ENCODE data around the gene MN1. TPM values are rescaled to one million over a fixed set of nuclear protein-coding genes. Genes with fewer than 3 reads are reported as not detected.

MN1 gene
- total RNA-seq, 2 experiments from 2014 or later, result 0.07 TPM; not detected in 1

DNA sequence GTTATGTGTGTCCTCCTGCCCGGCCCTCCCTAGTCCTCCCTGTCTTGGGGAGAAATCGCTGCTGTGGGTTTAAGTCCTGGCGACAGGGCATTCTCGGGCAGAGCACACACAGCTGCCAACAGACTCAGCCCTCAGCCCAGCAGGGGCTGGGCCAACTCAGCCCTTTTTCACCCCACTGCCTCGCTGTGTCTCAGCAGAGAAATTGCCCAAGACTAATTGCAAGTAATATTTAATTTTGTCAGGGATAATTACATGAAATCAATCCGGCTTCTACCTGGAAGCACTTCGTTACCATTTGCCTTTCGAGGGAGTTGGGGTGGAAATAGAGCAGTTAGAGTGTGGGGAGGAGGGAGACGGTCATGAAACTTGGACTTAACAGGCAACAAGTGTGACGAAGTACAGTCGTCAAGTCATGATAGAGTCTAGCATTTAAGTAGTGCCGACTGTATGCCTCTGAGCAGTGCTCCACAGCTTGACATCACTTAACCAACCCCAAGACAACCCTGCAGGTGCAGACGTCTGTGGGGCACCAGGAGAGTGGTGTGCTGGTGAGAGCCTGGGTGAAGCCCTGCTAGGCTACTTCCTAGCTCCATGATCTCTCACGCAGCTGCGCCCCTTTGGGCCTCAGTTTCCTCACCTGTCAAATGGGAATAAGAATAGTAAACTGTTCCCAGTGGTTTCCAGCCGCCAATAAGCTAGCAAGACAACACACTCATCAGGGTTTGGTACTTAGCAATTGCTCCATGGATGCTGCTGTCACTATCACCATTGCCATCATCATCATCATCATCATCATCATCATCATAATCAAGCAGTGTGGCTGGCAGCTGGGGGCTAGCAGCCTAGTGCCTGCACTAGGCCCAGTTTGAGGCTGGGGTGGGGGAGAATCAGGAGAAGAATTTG, 29.2 kb downstream of the MN1 start:
- intact Hi-C loops (cut with micrococcal nuclease), result no loop called here
- no peak overlapping the region for H3K27ac Mint-ChIP-seq
- POLR2A ChIA-PET, result no interaction called here
- no peak for DNase-seq
- H3K4me1 Mint-ChIP-seq (ENCODE audit: low read depth), result no peaks in the 10 kb centered on the region
- peaks cover 4% of the 10 kb centered on the region for H3K27me3 Mint-ChIP-seq
- no peak overlapping the region for H3K4me3 Mint-ChIP-seq
- H3K9me3 Mint-ChIP-seq, result no peaks in the 10 kb centered on the region
- no peaks in the 10 kb centered on the region for H3K36me3 Mint-ChIP-seq
- CTCF ChIA-PET, result no interaction called here

DNA sequence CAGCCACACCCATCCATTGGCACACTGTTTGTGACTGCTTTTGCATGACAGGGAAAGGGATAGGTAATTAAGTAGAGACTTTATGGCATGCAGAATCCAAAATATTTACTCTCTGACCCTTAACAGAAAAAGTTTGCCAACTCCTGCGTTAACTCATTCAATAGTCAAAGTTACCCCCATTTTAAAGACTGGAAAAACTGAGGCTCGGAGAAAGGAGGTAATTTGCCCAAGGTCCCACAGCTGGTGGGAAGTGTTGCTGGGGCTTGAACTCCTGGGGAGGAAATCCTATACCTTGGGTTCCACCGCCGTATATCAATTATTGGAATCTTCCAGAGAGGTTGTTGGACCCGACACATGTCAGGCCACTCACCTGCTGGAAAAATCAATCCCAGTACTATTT, 29.9 kb downstream of the MN1 start:
- peaks cover 4% of the 10 kb centered on the region for H3K27me3 Mint-ChIP-seq
- no peak overlapping the region for H3K27ac Mint-ChIP-seq
- no peak overlapping the region for H3K4me3 Mint-ChIP-seq
- ChIA-PET CTCF (no interaction called here), POLR2A (no interaction called here)
- intact Hi-C loops (cut with micrococcal nuclease), result no loop called here
- H3K9me3 Mint-ChIP-seq, result no peaks in the 10 kb centered on the region
- no peaks in the 10 kb centered on the region for H3K36me3 Mint-ChIP-seq
- H3K4me1 Mint-ChIP-seq (ENCODE audit: low read depth), result no peaks in the 10 kb centered on the region
- DNase-seq, result no peak

DNA sequence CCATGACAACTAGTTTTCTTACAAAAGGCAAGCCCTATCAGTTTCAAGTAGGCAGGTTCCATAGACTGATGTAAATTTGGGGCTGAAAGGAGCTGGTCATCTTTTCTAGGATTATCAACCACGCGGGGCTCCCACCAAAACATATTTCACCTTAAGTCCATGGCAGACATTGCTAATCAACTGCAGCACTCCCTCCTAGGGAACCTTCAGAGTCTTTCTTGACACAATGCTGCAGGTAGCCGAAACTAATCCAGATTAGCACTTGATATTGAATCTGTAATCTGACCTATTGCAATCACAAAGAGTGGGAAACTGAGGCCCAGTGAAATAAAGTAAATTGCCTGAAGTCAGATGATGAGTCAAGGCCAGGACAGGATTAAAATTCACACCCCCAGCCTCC, 32.5 kb downstream of the MN1 start:
- Mint-ChIP-seq H3K4me1 (ENCODE audit: low read depth) (no peaks in the 10 kb centered on the region), H3K9me3 (no peaks in the 10 kb centered on the region), H3K27ac (no peak overlapping the region), H3K4me3 (no peak overlapping the region), H3K36me3 (no peaks in the 10 kb centered on the region), H3K27me3 (no peaks in the 10 kb centered on the region)
- ChIA-PET CTCF (interaction anchor here (0.6 kb wide), 1 partner anchor 11 kb away, joined by 3 read pairs; no protein-coding TSS in a partner anchor), POLR2A (no interaction called here)
- no peak for DNase-seq
- intact Hi-C loops (cut with micrococcal nuclease), result no loop called here

DNA sequence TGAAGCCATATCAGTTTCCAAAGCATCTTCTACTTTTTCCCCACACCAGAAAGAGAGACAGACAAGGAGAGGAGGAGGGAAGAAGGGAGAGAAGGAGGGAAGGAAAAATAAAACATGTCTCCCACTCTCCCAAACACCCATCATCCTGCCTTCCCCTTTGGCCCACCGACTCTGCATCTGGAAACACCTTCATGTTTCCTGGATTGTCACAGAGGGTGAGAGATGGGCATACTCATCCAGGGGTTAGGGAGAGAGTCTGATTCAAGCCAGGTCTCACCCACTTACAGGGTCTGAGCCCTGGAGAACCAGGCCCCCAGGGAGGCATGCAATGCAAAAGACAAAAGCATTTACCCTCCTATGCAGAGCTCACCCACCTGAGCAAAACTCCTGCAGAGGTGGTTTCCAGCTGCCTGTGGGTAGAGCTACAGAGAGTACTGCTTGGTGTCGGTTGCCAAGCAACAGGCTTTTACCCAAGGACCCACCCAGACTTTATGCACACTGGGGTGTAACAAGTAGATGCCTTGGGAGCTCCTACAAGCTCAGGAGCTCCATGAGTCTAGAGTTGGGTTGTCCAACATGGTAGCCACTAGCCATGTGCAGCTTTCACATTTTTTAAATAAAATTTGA, 33.4 kb downstream of the MN1 start:
- H3K27me3 Mint-ChIP-seq, result no peaks in the 10 kb centered on the region
- no peak for DNase-seq
- no peak overlapping the region for H3K4me3 Mint-ChIP-seq
- H3K36me3 Mint-ChIP-seq, result no peaks in the 10 kb centered on the region
- no peak overlapping the region for H3K27ac Mint-ChIP-seq
- ChIA-PET POLR2A (no interaction called here), CTCF (interaction anchor here (0.6 kb wide), 1 partner anchor 1034 kb away, joined by 3 read pairs; no protein-coding TSS in a partner anchor)
- H3K4me1 Mint-ChIP-seq (ENCODE audit: low read depth), result no peaks in the 10 kb centered on the region
- intact Hi-C loops (cut with micrococcal nuclease), result no loop called here
- H3K9me3 Mint-ChIP-seq, result no peaks in the 10 kb centered on the region

DNA sequence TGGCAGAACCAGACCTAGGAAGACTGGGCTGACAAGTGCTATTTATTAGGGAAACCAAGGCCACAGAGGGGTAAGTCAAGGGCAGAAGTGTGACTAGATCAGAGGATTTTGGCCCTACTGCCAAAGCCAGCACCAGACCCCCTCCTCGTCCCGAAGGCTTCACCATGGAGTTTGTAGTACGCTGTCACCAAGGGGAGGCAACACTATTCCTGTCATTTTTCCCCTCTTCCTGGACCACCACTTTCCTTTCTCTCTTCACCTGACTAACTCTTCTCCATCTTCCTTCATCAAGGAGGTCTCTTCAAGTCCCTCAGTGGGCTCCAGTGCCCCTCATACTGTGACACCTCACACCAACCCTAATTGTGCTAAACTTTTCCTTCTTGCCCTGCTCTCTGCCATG, 34.9 kb downstream of the MN1 start:
- Mint-ChIP-seq H3K36me3 (no peaks in the 10 kb centered on the region), H3K4me3 (no peak overlapping the region), H3K9me3 (no peaks in the 10 kb centered on the region), H3K27ac (no peak overlapping the region), H3K27me3 (no peaks in the 10 kb centered on the region), H3K4me1 (ENCODE audit: low read depth) (no peaks in the 10 kb centered on the region)
- DNase-seq, result no peak
- ChIA-PET CTCF (no interaction called here), POLR2A (no interaction called here)
- intact Hi-C loops (cut with micrococcal nuclease), result no loop called here

DNA sequence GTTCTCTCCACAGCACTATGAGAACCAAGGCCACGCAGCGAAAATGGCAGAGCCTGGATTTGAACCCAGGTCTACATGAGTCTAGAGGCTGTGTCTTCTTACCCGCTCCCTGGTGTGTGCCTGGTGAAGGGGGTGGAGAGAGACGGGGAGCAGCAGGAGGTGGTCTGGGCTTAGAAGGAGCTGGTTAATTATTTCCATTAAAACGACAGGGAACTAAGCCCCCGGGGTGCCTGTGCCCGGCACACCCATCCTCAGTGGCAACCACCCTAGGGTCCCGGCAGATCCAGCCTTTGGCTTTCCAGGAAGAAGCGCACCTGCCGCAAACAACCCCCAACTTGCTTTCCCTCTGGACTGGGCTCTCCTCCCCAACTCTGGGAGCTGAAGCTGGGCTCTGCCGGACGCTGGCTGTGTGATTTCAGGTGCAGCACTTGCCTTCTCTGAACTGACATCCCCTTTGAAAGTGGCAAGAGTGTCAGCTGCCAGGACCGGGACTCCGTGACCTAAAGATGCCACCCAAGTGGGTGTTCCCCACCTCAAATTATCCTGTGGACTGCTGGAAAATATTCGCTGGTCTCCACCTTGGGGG, 35.8 kb downstream of the MN1 start:
- intact Hi-C loops (cut with micrococcal nuclease), result no loop called here
- Mint-ChIP-seq H3K9me3 (no peaks in the 10 kb centered on the region), H3K4me3 (no peak overlapping the region), H3K27ac (no peak overlapping the region), H3K27me3 (no peaks in the 10 kb centered on the region), H3K4me1 (ENCODE audit: low read depth) (no peaks in the 10 kb centered on the region), H3K36me3 (no peaks in the 10 kb centered on the region)
- POLR2A ChIA-PET, result no interaction called here
- CTCF ChIA-PET, result no interaction called here
- no peak for DNase-seq

DNA sequence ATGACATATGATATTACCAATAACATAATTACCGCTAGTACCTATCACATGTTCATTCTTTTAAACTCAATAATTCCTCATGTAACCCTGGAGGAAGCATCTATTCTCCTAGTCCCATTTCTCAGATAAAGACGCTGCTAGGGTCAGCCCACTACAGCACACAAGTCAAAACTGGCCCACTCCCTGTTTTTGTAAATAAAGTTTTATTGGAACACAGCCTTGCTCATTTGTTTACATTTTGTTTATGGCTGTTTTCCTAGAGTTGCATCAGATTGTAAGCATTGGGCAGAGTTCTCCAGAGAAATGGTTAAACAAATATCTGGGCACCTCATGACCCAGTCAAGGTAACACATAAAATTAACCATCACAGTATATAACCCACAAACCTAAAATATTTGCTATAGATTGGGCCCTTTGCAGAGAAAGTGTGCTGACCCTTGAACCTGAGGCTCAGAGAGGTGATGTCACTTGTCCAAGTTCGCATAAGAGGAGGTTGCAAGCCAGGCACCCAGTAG, 36.8 kb downstream of the MN1 start:
- Mint-ChIP-seq H3K9me3 (no peaks in the 10 kb centered on the region), H3K4me3 (no peak overlapping the region), H3K27ac (no peak overlapping the region), H3K36me3 (no peaks in the 10 kb centered on the region), H3K27me3 (no peaks in the 10 kb centered on the region), H3K4me1 (ENCODE audit: low read depth) (no peaks in the 10 kb centered on the region)
- no peak for DNase-seq
- CTCF ChIA-PET, result no interaction called here
- intact Hi-C loops (cut with micrococcal nuclease), result no loop called here
- POLR2A ChIA-PET, result no interaction called here

DNA sequence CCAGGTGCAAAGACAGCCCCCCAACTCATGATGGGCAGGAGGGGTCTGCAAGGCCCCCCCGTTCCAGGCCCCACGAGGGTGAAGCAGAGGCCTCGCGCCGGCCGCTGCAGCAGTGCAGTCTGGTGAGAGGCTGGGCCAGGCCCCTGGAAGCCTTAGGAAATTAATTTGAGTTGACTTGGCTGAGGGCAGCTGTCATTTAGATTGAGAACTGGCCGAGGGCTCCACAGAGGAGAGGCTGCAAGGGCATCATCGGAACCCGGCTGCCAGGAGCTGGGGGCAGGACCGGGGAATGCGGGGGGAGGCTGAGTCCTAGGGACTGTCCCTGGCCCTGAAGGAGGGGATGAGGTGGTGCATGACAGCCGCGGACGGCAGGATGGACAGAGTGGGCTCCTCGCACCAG, 39.9 kb downstream of the MN1 start:
- POLR2A ChIA-PET, result no interaction called here
- no peak for DNase-seq
- Mint-ChIP-seq H3K9me3 (no peaks in the 10 kb centered on the region), H3K36me3 (no peaks in the 10 kb centered on the region), H3K4me1 (ENCODE audit: low read depth) (no peaks in the 10 kb centered on the region), H3K4me3 (no peak overlapping the region), H3K27ac (no peak overlapping the region), H3K27me3 (no peaks in the 10 kb centered on the region)
- CTCF ChIA-PET, result no interaction called here
- intact Hi-C loops (cut with micrococcal nuclease), result no loop called here

DNA sequence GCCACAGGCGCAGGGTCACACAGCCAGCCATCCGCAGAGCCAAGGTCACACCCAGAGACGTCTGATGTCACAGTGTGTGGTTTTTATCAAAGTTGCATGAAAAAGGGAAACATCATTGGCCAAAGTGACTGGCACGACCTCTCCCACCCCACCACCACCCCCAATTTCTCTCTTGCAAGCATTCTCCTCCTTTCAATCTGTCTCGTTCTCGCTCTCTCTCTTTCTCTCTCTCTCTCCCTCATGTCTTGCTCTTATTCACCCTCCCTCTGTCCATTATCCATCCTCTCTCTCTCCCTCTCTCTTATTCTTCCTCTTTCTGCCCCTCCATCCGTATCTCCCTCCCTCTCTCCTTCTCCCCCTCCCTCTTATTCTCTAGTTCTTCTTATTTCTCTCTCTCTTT, 40.6 kb downstream of the MN1 start:
- DNase-seq, result no peak
- POLR2A ChIA-PET, result no interaction called here
- Mint-ChIP-seq H3K4me3 (no peak overlapping the region), H3K36me3 (no peaks in the 10 kb centered on the region), H3K27ac (no peak overlapping the region), H3K9me3 (no peaks in the 10 kb centered on the region), H3K27me3 (no peaks in the 10 kb centered on the region), H3K4me1 (ENCODE audit: low read depth) (no peaks in the 10 kb centered on the region)
- intact Hi-C loops (cut with micrococcal nuclease), result no loop called here
- CTCF ChIA-PET, result no interaction called here

DNA sequence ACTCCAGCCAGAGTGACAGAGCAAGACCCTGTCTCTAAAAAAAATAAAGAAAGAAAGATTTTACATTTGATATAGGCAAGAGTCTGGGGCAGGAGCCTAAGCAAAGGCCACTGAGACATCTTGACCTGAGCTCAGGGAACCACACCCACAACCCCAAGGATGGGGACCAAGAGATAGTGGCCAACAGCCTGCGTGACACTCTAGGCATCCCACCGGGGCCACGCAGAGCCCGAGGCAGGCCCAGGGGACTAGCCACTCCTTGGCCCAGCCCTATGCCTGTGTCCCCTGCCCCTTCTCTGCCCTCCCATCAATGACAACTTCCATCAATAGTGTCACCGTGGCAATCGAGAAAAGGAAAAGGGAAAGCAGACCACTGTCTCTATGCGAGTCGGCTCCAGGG, 41.1 kb downstream of the MN1 start:
- H3K9me3 Mint-ChIP-seq, result no peaks in the 10 kb centered on the region
- no peaks in the 10 kb centered on the region for H3K36me3 Mint-ChIP-seq
- no peaks in the 10 kb centered on the region for H3K27me3 Mint-ChIP-seq
- ChIA-PET POLR2A (no interaction called here), CTCF (no interaction called here)
- no peak overlapping the region for H3K27ac Mint-ChIP-seq
- H3K4me3 Mint-ChIP-seq, result no peak overlapping the region
- intact Hi-C loops (cut with micrococcal nuclease), result no loop called here
- no peak for DNase-seq
- H3K4me1 Mint-ChIP-seq (ENCODE audit: low read depth), result no peaks in the 10 kb centered on the region

DNA sequence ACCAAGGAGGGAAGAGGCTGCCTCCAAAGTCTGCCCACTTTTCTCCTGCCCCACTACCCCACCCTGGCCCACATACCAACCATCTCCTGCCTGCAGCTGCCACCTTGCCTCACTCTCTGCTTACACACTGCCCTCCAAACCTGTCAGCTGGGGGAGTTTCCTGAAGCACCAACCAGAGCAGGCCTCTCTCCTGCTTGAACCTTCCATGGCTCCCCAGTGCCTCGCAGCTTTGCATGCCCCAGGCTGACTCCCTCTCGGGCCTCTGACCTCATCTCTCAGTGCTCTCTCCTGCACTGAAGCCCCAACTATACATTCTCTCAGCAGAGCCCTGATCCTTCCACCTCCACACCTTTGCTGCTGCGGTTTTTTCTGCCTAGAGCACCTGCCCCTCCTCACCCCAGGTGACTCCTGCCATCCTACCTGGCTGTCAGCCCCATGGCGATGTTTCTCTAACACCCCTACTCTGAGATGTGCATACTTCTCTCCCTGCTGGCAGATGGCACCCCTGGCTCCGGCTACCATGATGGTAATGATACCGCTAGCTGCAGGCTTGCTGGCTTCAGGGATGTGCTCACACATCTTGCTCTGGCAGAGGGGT, 43.5 kb downstream of the MN1 start:
- Mint-ChIP-seq H3K9me3 (no peaks in the 10 kb centered on the region), H3K4me1 (ENCODE audit: low read depth) (no peaks in the 10 kb centered on the region), H3K36me3 (no peaks in the 10 kb centered on the region), H3K27me3 (peaks cover 2% of the 10 kb centered on the region), H3K4me3 (no peak overlapping the region), H3K27ac (no peak overlapping the region)
- no peak for DNase-seq
- ChIA-PET CTCF (interaction anchor here (0.6 kb wide), 1 partner anchor 11 kb away, joined by 3 read pairs; no protein-coding TSS in a partner anchor), POLR2A (no interaction called here)
- intact Hi-C loops (cut with micrococcal nuclease), result no loop called here

DNA sequence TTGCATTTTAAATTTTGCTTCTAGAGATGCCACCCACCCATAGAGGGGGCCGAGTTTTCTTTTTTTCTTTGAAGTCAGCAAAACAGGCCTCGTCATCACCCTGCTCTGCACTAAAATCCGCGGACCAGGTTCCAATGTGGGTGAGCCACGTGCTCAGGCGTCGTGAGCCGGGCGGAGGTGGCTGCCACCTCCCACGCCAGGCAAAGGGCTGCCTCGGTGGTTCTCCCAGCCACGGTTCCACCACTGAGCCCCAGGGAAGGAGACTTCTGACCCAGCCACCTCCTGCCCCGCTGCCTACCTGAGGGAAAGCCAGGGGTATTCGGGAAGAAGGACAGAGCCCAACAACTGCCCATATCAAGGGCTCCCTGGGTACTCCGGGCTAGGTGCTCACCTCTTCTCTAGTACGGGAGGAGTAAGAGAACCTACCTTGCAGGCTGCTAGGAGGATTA, 45.3 kb downstream of the MN1 start:
- no peak for DNase-seq
- Mint-ChIP-seq H3K27me3 (peaks cover 2% of the 10 kb centered on the region), H3K36me3 (no peaks in the 10 kb centered on the region), H3K4me1 (ENCODE audit: low read depth) (no peaks in the 10 kb centered on the region), H3K9me3 (no peaks in the 10 kb centered on the region), H3K27ac (no peak overlapping the region), H3K4me3 (no peak overlapping the region)
- CTCF ChIA-PET, result no interaction called here
- intact Hi-C loops (cut with micrococcal nuclease), result no loop called here
- POLR2A ChIA-PET, result no interaction called here

All from activated CD4-positive, alpha-beta memory T cell treated with anti-CD3 and anti-CD28 coated beads for 36 hours (primary cell).